HEK293T (cell line): ENCODE measurements around the gene FAM50A.

Source experiments
- ARNT ChIP-seq: fragments of 450-650 bp; IDR thresholded peaks from 2 replicates; pipeline ENCODE4 v1.6.1; 2017; ENCODE audit warnings: mild to moderate bottlenecking
- BHLHE40 ChIP-seq: fragments of 450-650 bp; IDR thresholded peaks from 2 replicates; pipeline ENCODE4 v1.6.1; 2016; ENCODE audit warnings: mild to moderate bottlenecking, moderate library complexity, borderline replicate concordance

DNA sequence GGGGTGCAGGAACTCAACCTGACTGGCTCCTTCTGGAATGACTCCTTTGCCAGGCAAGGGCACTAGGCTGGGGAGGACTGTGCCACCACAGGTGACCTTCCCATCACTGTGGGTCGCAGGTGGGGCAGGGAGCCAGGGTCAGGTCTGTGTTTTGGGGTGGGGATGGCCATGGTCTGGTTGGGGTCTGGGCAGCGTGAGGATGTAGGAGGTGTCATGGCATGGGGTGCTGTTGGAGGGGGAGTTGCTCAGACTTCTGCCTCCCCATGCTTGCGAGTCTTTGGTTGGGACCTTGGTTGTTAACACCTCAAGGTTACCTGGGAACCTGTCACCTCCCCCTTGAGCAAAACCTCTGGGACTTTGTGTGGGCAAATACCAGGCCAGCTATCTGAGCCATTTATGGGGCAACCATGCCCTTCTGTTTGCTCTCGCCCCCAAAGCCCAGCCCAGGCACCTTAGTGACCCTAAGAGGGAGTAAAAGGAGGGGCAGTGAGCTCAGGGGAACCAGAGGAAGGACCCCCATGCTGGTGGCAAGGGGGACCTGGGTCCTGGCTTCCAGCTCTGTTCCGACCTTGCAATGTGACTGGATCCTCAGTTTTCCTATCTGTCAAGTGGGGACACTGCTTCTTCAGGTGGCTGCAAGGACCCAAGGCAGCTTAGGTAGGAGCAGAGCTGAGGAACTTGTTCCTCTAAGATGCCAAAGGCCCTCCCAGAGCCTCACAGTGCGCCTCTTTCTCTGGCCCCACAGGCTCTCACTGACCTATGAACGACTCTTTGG is 9.4 kb upstream of the FAM50A start:
- TF ChIP-seq BHLHE40 (no peak), ARNT (no peak)
